HL-60 (cell line): Measurements from ENCODE around the gene ASF1A.

ENCODE experiments used
- DNase-seq, 2 experiments: peaks; one replicate each; pipeline ENCODE4 v3.0.0-alpha.2; 2010 to 2020; ENCODE audit warnings: low read depth in 1 of 2, low spot score in 1 of 2
- H3K27ac ChIP-seq: fragments of 250-450 bp; sonication (Bioruptor Pico); replicated peaks from 2 replicates; pipeline ENCODE4 v1.5.1; 2020; ENCODE audit warnings: mild to moderate bottlenecking, moderate library complexity
- H3K27me3 ChIP-seq: fragments of 250-450 bp; sonication (Bioruptor Pico); 2 replicates; pipeline ENCODE4 v1.5.1; 2021; ENCODE audit warnings: mild to moderate bottlenecking, moderate library complexity; ENCODE audit not compliant: insufficient read depth, poor library complexity, severe bottlenecking
- H3K4me3 ChIP-seq: replicated peaks from 2 replicates; pipeline ENCODE4 v1.5.1; 2011; ENCODE audit warnings: mild to moderate bottlenecking, control low read depth, low read length; ENCODE audit not compliant: insufficient read depth
- CTCF ChIP-seq: IDR thresholded peaks from one replicate; pipeline ENCODE4 v1.5.1; 2011; ENCODE audit warnings: low read length, control low read depth, inconsistent platforms; ENCODE audit not compliant: insufficient read depth
- GABPA ChIP-seq: IDR thresholded peaks from 2 replicates; pipeline ENCODE4 v1.6.1; 2012; ENCODE audit warnings: low read depth
- POLR2AphosphoS5 ChIP-seq: IDR thresholded peaks from 2 replicates; pipeline ENCODE4 v1.6.1; 2012; ENCODE audit warnings: low read depth
- SPI1 ChIP-seq: IDR thresholded peaks from 2 replicates; pipeline ENCODE4 v1.6.1; 2012; ENCODE audit warnings: low read depth, mild to moderate bottlenecking, borderline replicate concordance
- TF ChIP-seq, protein P1 (sequence below): IDR thresholded peaks from 2 replicates; pipeline ENCODE4 v1.6.1; 2012; ENCODE audit warnings: low read depth; ENCODE audit not compliant: insufficient replicate concordance

ASF1A gene

GRCh38 chr6:118895261-118895560, 1.3 kb downstream of the ASF1A start:
- H3K4me3 ChIP-seq = peak overlapping the region; percentile 72
- H3K27ac ChIP-seq = peak overlapping the region; percentile 93
- no peak for TF ChIP-seq GABPA
- peak; percentile 36; the same call in 1 of the 2 replicates for TF ChIP-seq SPI1
- TF ChIP-seq CTCF = no peak
- TF ChIP-seq, protein P1, sequence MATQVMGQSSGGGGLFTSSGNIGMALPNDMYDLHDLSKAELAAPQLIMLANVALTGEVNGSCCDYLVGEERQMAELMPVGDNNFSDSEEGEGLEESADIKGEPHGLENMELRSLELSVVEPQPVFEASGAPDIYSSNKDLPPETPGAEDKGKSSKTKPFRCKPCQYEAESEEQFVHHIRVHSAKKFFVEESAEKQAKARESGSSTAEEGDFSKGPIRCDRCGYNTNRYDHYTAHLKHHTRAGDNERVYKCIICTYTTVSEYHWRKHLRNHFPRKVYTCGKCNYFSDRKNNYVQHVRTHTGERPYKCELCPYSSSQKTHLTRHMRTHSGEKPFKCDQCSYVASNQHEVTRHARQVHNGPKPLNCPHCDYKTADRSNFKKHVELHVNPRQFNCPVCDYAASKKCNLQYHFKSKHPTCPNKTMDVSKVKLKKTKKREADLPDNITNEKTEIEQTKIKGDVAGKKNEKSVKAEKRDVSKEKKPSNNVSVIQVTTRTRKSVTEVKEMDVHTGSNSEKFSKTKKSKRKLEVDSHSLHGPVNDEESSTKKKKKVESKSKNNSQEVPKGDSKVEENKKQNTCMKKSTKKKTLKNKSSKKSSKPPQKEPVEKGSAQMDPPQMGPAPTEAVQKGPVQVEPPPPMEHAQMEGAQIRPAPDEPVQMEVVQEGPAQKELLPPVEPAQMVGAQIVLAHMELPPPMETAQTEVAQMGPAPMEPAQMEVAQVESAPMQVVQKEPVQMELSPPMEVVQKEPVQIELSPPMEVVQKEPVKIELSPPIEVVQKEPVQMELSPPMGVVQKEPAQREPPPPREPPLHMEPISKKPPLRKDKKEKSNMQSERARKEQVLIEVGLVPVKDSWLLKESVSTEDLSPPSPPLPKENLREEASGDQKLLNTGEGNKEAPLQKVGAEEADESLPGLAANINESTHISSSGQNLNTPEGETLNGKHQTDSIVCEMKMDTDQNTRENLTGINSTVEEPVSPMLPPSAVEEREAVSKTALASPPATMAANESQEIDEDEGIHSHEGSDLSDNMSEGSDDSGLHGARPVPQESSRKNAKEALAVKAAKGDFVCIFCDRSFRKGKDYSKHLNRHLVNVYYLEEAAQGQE = no peak
- no peak for TF ChIP-seq POLR2AphosphoS5
- H3K27me3 ChIP-seq = no peaks in the 10 kb centered on the region
- DNase-seq = no peak

DNA sequence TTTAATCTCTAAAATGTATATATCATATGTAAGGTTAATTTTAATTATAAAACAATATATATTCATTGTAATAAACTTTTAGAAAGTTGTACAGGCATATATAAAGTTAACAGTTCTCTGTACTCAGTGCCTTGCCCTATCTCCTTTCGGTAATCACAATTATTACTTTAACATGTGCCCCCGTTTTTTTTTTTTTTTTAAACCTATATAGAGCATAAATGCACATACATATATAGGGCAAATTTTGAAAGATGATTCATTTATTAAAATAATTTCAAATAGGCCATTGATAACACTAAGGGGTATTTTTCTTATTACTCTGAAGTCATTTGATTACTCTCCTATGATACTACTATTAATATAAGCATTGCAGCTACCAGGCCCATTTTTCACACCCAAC, 1.9 kb downstream of the ASF1A start:
- TF ChIP-seq, protein P1 = no peak
- no peak for TF ChIP-seq POLR2AphosphoS5
- TF ChIP-seq SPI1 = no peak
- no peak for TF ChIP-seq GABPA
- TF ChIP-seq CTCF = no peak
- H3K27me3 ChIP-seq = no peaks in the 10 kb centered on the region
- peak overlapping the region; percentile 72 for H3K4me3 ChIP-seq
- DNase-seq = no peak
- H3K27ac ChIP-seq = peak overlapping the region; percentile 93

GRCh38 chr6:118896339-118897136, 2.6 kb downstream of the ASF1A start:
- H3K27ac ChIP-seq = peak overlapping the region; percentile 93
- H3K27me3 ChIP-seq = no peaks in the 10 kb centered on the region
- H3K4me3 ChIP-seq = peak overlapping the region; percentile 72
- no peak for TF ChIP-seq GABPA
- TF ChIP-seq CTCF = peak; percentile 23
- DNase-seq = peak; percentile 28 to 53

DNA sequence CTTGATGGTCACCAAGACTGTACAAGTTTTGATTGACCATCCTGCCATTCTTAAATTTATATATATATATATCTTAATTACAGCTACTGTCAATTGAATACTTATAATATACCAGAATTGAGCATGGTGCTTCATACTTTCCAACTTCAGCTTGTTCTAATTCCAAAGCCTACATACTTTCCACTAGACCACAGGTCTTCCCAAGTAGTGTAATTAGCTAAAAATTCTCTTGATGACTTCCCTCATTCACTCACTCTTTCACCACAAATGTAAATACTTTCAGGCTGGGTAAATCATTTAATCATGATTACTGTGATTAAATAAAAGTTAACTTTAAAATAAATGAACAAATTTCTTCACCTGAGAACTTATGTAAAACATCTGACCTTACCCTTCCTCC, 3.4 kb downstream of the ASF1A start:
- no peak for DNase-seq
- TF ChIP-seq CTCF = no peak
- no peak for TF ChIP-seq GABPA
- TF ChIP-seq SPI1 = no peak
- TF ChIP-seq, protein P1 = no peak
- TF ChIP-seq POLR2AphosphoS5 = no peak
- peak overlapping the region; percentile 93 for H3K27ac ChIP-seq
- no peak overlapping the region for H3K4me3 ChIP-seq
- no peaks in the 10 kb centered on the region for H3K27me3 ChIP-seq
